Stimulated activated naive CD8-positive, alpha-beta T cell treated with anti-CD3 and anti-CD28 coated beads, Interleukin-15, Interleukin-2, amounts not matched to agents 100 ng/mL and 50 ng/mL, for 24 hours (primary cell): ENCODE data around the gene THAP4.

Experiments used
- H3K27ac Mint-ChIP-seq: one replicate; pipeline ENCODE4 v1.8.0; 2021; ENCODE audit warnings: mild to moderate bottlenecking, mixed read lengths
- H3K27me3 Mint-ChIP-seq: one replicate; pipeline ENCODE4 v1.8.0; 2021; ENCODE audit warnings: mixed read lengths
- H3K36me3 Mint-ChIP-seq: one replicate; pipeline ENCODE4 v1.8.0; 2021; ENCODE audit warnings: low read depth, mixed read lengths
- H3K4me1 Mint-ChIP-seq: one replicate; pipeline ENCODE4 v1.8.0; 2021; ENCODE audit warnings: low read depth, mixed read lengths
- H3K4me3 Mint-ChIP-seq: one replicate; pipeline ENCODE4 v1.8.0; 2021; ENCODE audit warnings: mild to moderate bottlenecking, mixed read lengths
- H3K9me3 Mint-ChIP-seq: one replicate; pipeline ENCODE4 v1.8.0; 2021; ENCODE audit warnings: mixed read lengths

Gene THAP4

DNA sequence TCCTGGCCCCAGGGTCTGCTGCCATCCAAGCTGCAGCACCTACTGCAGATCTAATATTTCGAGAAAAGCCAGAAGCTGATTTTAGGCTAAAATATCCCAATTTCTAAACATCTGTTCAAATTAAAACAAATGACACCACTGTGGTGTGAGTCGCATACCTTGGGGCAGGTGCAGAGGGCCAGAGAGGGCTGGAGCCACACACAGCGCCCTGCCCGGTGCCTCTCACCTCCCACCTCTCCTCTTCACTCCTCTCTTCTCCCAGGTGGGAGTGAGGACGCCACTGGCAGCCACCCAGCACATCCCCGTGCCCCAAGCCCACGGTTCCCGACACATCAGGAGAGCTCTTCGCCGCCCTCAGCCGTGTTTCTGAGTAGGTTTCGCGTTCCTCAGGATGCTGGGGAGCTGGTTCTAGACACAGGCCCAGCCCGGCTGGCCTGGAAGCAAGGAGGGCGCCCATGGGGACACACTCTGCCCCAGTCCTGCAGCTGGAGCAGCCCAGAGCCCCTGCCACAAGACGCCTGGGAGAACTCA is 21.4 kb downstream of the THAP4 start:
- no peak overlapping the region for H3K4me3 Mint-ChIP-seq
- peaks cover under 1% of the 10 kb centered on the region for H3K9me3 Mint-ChIP-seq
- H3K27ac Mint-ChIP-seq, result no peak overlapping the region
- peaks cover 27% of the 10 kb centered on the region for H3K36me3 Mint-ChIP-seq
- no peaks in the 10 kb centered on the region for H3K27me3 Mint-ChIP-seq
- peaks cover 48% of the 10 kb centered on the region for H3K4me1 Mint-ChIP-seq

- Mint-ChIP-seq H3K4me3 (no peak overlapping the region), H3K27me3 (no peaks in the 10 kb centered on the region), H3K36me3 (peaks cover 24% of the 10 kb centered on the region), H3K27ac (no peak overlapping the region), H3K4me1 (peaks cover 47% of the 10 kb centered on the region), H3K9me3 (no peaks in the 10 kb centered on the region)
These were observed 21.9 kb downstream of the THAP4 start for GRCh38 chr2:241615041-241615440.

DNA sequence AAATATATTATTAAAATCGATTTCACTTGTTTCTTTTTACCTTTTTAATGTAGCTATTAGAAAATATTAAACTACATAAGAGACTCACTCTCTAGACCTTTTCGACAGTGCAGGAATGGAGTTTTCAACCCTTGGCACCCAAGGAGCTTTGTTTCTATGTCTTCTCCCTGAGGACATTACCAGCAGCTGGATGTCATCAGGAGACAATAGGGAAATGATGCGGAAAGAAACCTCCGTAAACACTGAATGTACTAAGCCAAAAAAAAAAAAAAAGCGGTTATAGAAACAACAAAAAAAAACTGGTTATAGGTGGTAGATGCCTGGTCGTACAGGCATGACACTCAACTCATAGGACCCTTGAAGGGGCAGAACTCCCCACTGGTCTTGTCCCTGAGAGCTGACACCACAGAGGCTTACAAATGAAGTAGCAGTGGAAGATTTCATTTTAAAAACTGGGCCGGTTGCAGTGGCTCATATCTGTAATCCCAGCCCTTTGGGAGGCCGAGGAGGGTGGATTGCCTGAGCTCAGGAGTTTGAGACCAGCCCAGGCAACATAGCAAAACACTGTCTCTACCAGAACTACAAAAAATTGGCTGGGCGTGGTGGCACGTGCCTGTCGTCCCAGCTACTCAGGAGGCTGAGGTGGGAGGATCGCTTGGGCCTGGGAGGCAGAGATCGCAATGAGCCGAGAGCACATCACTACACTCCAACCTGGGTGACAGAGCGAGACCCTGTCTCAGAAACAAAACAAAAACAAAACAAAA is 23.8 kb downstream of the THAP4 start:
- H3K4me3 Mint-ChIP-seq, result no peak overlapping the region
- no peaks in the 10 kb centered on the region for H3K27me3 Mint-ChIP-seq
- no peak overlapping the region for H3K27ac Mint-ChIP-seq
- peaks cover 17% of the 10 kb centered on the region for H3K36me3 Mint-ChIP-seq
- no peaks in the 10 kb centered on the region for H3K9me3 Mint-ChIP-seq
- peaks cover 47% of the 10 kb centered on the region for H3K4me1 Mint-ChIP-seq

DNA sequence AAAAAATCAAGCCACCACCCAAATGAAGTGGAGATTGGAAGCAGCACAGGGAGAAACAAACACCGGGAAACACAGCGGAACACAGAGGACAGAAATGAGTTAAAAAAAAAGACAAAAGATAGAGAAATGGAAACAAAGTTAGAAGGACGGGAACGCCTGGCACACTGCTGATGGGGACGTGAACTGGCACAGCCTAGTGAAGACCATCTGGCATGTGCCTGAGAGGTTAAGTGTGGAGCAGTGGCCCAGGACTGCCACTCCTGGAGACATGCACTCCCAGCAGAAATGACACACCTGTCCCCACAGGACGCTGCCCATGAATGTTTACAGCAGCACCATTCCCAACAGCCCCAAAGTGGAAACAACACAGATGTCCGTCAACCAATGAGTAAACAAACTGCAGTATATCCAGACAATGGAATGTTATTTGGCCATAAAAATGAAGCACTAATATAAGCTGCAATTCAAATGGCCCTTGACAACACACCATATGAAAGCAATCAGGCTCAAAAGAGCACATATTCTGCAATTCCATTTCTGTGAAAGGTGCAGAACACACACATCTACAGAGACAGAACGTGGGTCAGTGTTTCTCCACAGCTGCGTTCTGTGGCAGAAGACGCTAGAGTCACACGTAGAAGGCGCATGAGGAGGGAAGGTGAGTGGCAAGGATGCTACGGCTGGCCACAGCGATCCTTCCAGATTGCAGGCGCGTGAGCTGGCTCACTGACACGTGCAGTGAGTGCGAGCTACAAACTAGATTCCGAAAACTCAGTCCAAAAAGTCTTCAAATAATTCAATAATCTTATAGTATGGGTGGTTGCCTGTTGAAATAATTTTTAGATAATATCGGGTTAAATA is 24.6 kb downstream of the THAP4 start:
- Mint-ChIP-seq H3K36me3 (peaks cover 11% of the 10 kb centered on the region), H3K27ac (no peak overlapping the region), H3K4me3 (no peak overlapping the region), H3K27me3 (no peaks in the 10 kb centered on the region), H3K9me3 (no peaks in the 10 kb centered on the region), H3K4me1 (peaks cover 39% of the 10 kb centered on the region)

- no peak overlapping the region for H3K27ac Mint-ChIP-seq
- no peaks in the 10 kb centered on the region for H3K9me3 Mint-ChIP-seq
- H3K4me1 Mint-ChIP-seq, result peaks cover 27% of the 10 kb centered on the region
- no peaks in the 10 kb centered on the region for H3K27me3 Mint-ChIP-seq
- peaks cover 8% of the 10 kb centered on the region for H3K36me3 Mint-ChIP-seq
- no peak overlapping the region for H3K4me3 Mint-ChIP-seq
These were observed 25.9 kb downstream of the THAP4 start for GRCh38 chr2:241611062-241611461.

DNA sequence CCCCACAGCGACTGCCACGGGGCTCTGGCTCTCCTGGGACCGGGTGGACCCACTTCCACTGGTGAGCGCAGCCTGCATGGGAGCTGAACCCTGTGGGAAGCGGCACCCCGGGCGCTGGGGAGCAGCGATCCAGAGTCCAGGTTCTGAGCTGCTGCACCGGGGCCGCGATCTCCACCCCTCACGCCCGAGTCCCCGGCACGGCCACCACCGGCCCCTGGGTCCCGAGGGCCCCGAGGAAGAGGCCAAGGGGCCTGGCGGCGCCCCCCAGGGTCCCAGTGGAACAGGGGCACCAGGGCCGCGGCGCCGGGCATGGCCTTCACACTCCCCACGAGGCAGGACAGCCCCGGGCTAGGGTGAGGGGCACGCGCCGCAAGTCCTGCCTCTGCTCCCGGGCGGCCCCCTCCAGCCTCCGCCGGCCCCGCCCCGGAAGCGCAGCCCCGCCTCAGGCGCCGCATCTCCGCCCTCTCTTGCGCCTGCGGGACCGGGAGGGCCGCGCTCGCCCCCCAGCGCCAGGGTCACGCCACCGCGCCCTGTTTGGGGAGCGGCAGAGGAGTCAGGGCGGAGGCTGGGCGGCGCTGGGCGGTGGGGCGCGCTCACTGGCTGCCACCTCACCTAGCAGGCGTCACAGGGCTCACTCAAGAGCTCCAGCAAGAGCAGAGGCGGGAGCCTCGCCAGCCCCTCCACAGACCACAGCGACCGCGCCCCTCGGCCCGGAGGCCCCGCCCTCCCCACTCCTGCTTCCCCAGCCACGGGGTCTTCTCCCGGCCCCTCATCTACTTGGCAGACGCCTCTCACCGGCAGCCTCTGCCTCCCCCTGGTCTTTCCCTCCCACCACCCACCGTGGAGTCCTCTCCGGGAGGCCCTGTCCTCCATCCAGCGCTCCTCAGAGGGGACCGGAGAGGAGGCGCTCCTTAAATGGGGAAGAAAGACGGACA is 26.8 kb downstream of the THAP4 start:
- Mint-ChIP-seq H3K27ac (peak overlapping the region; percentile 58), H3K4me1 (peaks cover 21% of the 10 kb centered on the region), H3K36me3 (peaks cover 9% of the 10 kb centered on the region), H3K27me3 (no peaks in the 10 kb centered on the region), H3K4me3 (peak overlapping the region; percentile 70), H3K9me3 (no peaks in the 10 kb centered on the region)

GRCh38 chr2:241608881-241609280 is 28.1 kb downstream of the THAP4 start:
- peaks cover 21% of the 10 kb centered on the region for H3K4me1 Mint-ChIP-seq
- H3K27me3 Mint-ChIP-seq, result no peaks in the 10 kb centered on the region
- H3K4me3 Mint-ChIP-seq, result peak overlapping the region; percentile 70
- no peaks in the 10 kb centered on the region for H3K9me3 Mint-ChIP-seq
- H3K27ac Mint-ChIP-seq, result peak overlapping the region; percentile 66
- peaks cover 9% of the 10 kb centered on the region for H3K36me3 Mint-ChIP-seq

GRCh38 chr2:241607162-241607885 is 29.6 kb downstream of the THAP4 start:
- Mint-ChIP-seq H3K4me3 (no peak overlapping the region), H3K27ac (no peak overlapping the region), H3K36me3 (peaks cover 15% of the 10 kb centered on the region), H3K9me3 (no peaks in the 10 kb centered on the region), H3K27me3 (no peaks in the 10 kb centered on the region), H3K4me1 (peaks cover 21% of the 10 kb centered on the region)

DNA sequence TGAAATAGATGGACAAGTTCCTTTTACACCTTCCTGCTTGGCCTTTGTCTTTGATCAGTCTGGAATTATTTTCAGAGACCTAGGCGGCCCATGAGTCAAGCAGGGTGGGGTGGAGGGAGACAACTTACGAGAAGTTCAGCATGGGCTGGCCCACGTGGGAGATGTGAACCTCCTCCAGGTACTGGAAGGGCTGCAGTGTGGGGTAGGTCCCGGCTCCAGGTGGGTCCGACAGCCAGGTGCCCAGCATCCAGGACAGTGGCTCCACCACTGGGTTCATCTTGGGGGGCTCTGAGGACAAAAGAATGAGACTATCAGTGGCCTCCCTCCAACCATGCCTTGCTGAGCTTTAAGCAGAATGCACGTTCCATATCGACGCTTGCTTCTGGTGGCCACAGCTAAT is 30.8 kb downstream of the THAP4 start:
- H3K27ac Mint-ChIP-seq, result no peak overlapping the region
- H3K4me3 Mint-ChIP-seq, result no peak overlapping the region
- peaks cover 21% of the 10 kb centered on the region for H3K4me1 Mint-ChIP-seq

GRCh38 chr2:241603686-241604085 is 33.3 kb downstream of the THAP4 start:
- Mint-ChIP-seq H3K4me1 (peaks cover 4% of the 10 kb centered on the region), H3K4me3 (no peak overlapping the region), H3K9me3 (no peaks in the 10 kb centered on the region), H3K36me3 (peaks cover 38% of the 10 kb centered on the region), H3K27me3 (no peaks in the 10 kb centered on the region), H3K27ac (no peak overlapping the region)

More for the DNA sequence above, 30.8 kb downstream of the THAP4 start:
- Mint-ChIP-seq H3K36me3 (peaks cover 24% of the 10 kb centered on the region), H3K9me3 (no peaks in the 10 kb centered on the region), H3K27me3 (no peaks in the 10 kb centered on the region)

- no peak overlapping the region for H3K4me3 Mint-ChIP-seq
- no peaks in the 10 kb centered on the region for H3K4me1 Mint-ChIP-seq
- H3K36me3 Mint-ChIP-seq, result peaks cover 43% of the 10 kb centered on the region
- H3K9me3 Mint-ChIP-seq, result no peaks in the 10 kb centered on the region
- no peaks in the 10 kb centered on the region for H3K27me3 Mint-ChIP-seq
- no peak overlapping the region for H3K27ac Mint-ChIP-seq
These were observed 34.2 kb downstream of the THAP4 start for GRCh38 chr2:241602720-241603119.

DNA sequence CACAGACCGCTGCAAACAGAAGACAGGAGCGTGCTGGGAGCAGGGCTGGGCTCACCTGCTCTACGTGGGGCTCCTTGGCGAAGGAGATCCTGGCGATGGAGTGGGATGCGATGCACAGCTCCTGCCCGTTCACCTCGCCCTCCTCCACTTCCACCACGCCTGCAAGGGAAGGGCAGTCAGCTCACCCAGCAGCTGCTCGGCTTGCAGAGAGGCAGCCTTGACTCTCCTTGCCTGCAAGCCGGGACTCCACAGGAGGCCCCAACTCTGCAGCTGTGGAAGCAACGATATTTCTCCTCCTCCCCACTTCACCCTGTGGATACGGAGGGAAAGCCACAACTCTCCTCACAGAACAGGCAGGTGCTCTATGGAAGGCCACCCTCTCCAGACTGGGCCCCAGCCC is 35.1 kb downstream of the THAP4 start:
- Mint-ChIP-seq H3K27me3 (no peaks in the 10 kb centered on the region), H3K9me3 (no peaks in the 10 kb centered on the region), H3K4me1 (no peaks in the 10 kb centered on the region), H3K4me3 (no peak overlapping the region), H3K27ac (no peak overlapping the region), H3K36me3 (peaks cover 50% of the 10 kb centered on the region)

- Mint-ChIP-seq H3K4me1 (no peaks in the 10 kb centered on the region), H3K9me3 (no peaks in the 10 kb centered on the region), H3K36me3 (peaks cover 53% of the 10 kb centered on the region), H3K27me3 (no peaks in the 10 kb centered on the region), H3K4me3 (no peak overlapping the region), H3K27ac (no peak overlapping the region)
These were observed 37.3 kb downstream of the THAP4 start for GRCh38 chr2:241599615-241600014.

DNA sequence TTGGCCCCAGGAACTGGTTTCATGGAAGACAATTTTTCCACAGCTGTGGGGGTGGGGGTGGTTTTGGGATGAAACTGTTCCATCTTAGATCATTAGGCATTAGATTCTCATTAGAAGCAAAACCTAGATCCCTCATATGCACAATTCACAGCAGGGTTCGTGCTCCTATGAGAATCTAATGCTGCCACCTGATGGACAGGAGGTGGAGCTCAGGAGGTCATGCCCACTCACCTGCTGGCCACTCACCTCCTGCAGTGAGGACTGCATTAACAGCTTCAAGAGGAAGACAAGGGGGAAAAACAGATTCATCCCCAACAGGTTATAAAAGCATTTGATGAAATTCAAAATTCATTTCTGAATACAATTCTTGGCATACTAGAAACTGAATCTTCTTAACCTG is 38.5 kb downstream of the THAP4 start:
- Mint-ChIP-seq H3K4me1 (no peaks in the 10 kb centered on the region), H3K27ac (peak overlapping the region; percentile 6), H3K4me3 (no peak overlapping the region), H3K36me3 (peaks cover 60% of the 10 kb centered on the region), H3K27me3 (no peaks in the 10 kb centered on the region), H3K9me3 (no peaks in the 10 kb centered on the region)
